HG02840 (cell line): ENCODE results near the gene SYNGAP1.

Experiments used
- ATAC-seq: cut with Tn5 transposase; IDR thresholded peaks from one replicate; pipeline ENCODE4 v1.9.1; 2021; ENCODE audit warnings: mild to moderate bottlenecking, moderate library complexity, moderate number of reproducible peaks; ENCODE audit not compliant: unreplicated experiment, low FRiP score

The SYNGAP1 gene

GRCh38 chr6:33420491-33421343 is 852 bp downstream of the SYNGAP1 start:
- ATAC-seq = no peak

- no peak for ATAC-seq
Observed at GRCh38 chr6:33421344-33421643, 1.4 kb downstream of the SYNGAP1 start.

- no peak for ATAC-seq
Observed at GRCh38 chr6:33423777-33424176, 3.9 kb downstream of the SYNGAP1 start.

GRCh38 chr6:33424855-33425667 is 5.2 kb downstream of the SYNGAP1 start:
- ATAC-seq = no peak

GRCh38 chr6:33425668-33426577 is 6.1 kb downstream of the SYNGAP1 start:
- no peak for ATAC-seq

- ATAC-seq = no peak
Observed at GRCh38 chr6:33426590-33427511, 7.0 kb downstream of the SYNGAP1 start.

GRCh38 chr6:33427585-33428223 is 7.8 kb downstream of the SYNGAP1 start:
- no peak for ATAC-seq

GRCh38 chr6:33428224-33428965 is 8.5 kb downstream of the SYNGAP1 start:
- no peak for ATAC-seq

- no peak for ATAC-seq
Observed at GRCh38 chr6:33428966-33429749, 9.3 kb downstream of the SYNGAP1 start.

- no peak for ATAC-seq
Observed at GRCh38 chr6:33429750-33430052, 9.8 kb downstream of the SYNGAP1 start.

GRCh38 chr6:33430334-33430733 is 10.5 kb downstream of the SYNGAP1 start:
- no peak for ATAC-seq

GRCh38 chr6:33430991-33431879 is 11.4 kb downstream of the SYNGAP1 start:
- no peak for ATAC-seq

GRCh38 chr6:33431880-33432541 is 12.1 kb downstream of the SYNGAP1 start:
- ATAC-seq = no peak

GRCh38 chr6:33432546-33432945 is 12.7 kb downstream of the SYNGAP1 start:
- ATAC-seq = no peak

- no peak for ATAC-seq
Observed at GRCh38 chr6:33433001-33433543, 13.2 kb downstream of the SYNGAP1 start.

GRCh38 chr6:33433544-33434191 is 13.8 kb downstream of the SYNGAP1 start:
- ATAC-seq = no peak
